ENCODE results near the gene LUZP2. TPM values are rescaled to one million over a fixed set of nuclear protein-coding genes. Genes with fewer than 3 reads are reported as not detected.

Gene LUZP2
- total RNA-seq, 4 donors from 2014 or later = under 0.01 TPM; not detected in 3

- Histone ChIP-seq H3K27ac (no peak overlapping the region), H3K9me3 (peaks cover 0 to 6% (median 0%) of the 10 kb centered on the region in 4 donors), H3K4me1 (no peaks in the 10 kb centered on the region), H3K4me3 (no peak overlapping the region), H3K27me3 (no peaks in the 10 kb centered on the region), H3K36me3 (no peaks in the 10 kb centered on the region)
- TF ChIP-seq POLR2A (IDR thresholded peaks at IDR 0.05) = no peak
- TF ChIP-seq EP300 (IDR thresholded peaks at IDR 0.05) = no peak
- no peak for TF ChIP-seq CTCF (IDR thresholded peaks at IDR 0.05)
- 56 to 63% methylated on average over 3 of the region's 3 CpGs for WGBS, 2 donors
- no peak for DNase-seq (ENCODE audit: low spot score in 2 of 2)
Measured at GRCh38 chr11:24900514-24900913, 403.7 kb downstream of the LUZP2 start.

GRCh38 chr11:24900960-24901549 lies 404.2 kb downstream of the LUZP2 start:
- Histone ChIP-seq H3K27ac (no peak overlapping the region), H3K4me1 (no peaks in the 10 kb centered on the region), H3K36me3 (no peaks in the 10 kb centered on the region), H3K27me3 (no peaks in the 10 kb centered on the region), H3K9me3 (peaks cover 0 to 4% (median 0%) of the 10 kb centered on the region in 4 donors), H3K4me3 (no peak overlapping the region)
- no peak for DNase-seq (ENCODE audit: low spot score in 2 of 2)
- TF ChIP-seq CTCF (IDR thresholded peaks at IDR 0.05) (no peak), POLR2A (IDR thresholded peaks at IDR 0.05) (no peak), EP300 (IDR thresholded peaks at IDR 0.05) (no peak)
- 38 to 54% methylated on average over 1 of the region's 1 CpG for WGBS, 2 donors

GRCh38 chr11:24903555-24903954 lies 406.7 kb downstream of the LUZP2 start:
- DNase-seq (ENCODE audit: low spot score in 2 of 2) = no peak
- H3K4me1 ChIP-seq = no peaks in the 10 kb centered on the region

DNA sequence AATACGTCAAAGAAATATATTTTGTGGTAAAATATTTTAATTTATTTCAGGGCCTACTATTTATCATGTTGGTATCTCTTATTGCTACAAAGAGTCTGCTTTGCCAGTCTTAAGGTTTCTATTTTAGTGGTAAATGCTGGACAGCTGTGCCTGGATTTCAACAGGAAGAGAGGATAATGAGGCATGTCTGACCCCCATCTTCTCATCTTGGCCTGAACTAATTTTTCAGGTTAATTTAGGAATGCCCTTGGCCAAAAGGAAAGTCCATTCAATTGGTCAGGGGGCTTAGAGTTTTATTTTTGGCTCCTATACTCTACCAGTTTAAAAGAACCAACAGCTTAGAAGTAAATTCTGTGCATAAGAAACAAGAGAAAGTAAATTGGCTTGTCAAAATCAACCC lies 428.2 kb downstream of the LUZP2 start:
- no peak overlapping the region for H3K4me3 ChIP-seq
- 87 to 91% methylated on average over 1 of the region's 1 CpG for WGBS, 2 donors
- DNase-seq (ENCODE audit: low spot score in 2 of 2) = no peak
- no peak for TF ChIP-seq POLR2A (IDR thresholded peaks at IDR 0.05)
- no peak for TF ChIP-seq CTCF (IDR thresholded peaks at IDR 0.05)
- TF ChIP-seq EP300 (IDR thresholded peaks at IDR 0.05) = no peak
- no peaks in the 10 kb centered on the region for H3K36me3 ChIP-seq
- no peak overlapping the region for H3K27ac ChIP-seq
- no peaks in the 10 kb centered on the region for H3K27me3 ChIP-seq
- H3K4me1 ChIP-seq = no peaks in the 10 kb centered on the region
- H3K9me3 ChIP-seq = peaks cover 0 to 10% (median 0%) of the 10 kb centered on the region in 4 donors

More at GRCh38 chr11:24903555-24903954, 406.7 kb downstream of the LUZP2 start:
- 57 to 58% methylated on average over 2 of the region's 2 CpGs for WGBS, 2 donors
- no peaks in the 10 kb centered on the region for H3K27me3 ChIP-seq
- no peaks in the 10 kb centered on the region for H3K9me3 ChIP-seq
- H3K36me3 ChIP-seq = no peaks in the 10 kb centered on the region
- H3K4me3 ChIP-seq = no peak overlapping the region
- TF ChIP-seq POLR2A (IDR thresholded peaks at IDR 0.05) = no peak
- TF ChIP-seq EP300 (IDR thresholded peaks at IDR 0.05) = no peak
- no peak for TF ChIP-seq CTCF (IDR thresholded peaks at IDR 0.05)
- H3K27ac ChIP-seq = no peak overlapping the region

DNA sequence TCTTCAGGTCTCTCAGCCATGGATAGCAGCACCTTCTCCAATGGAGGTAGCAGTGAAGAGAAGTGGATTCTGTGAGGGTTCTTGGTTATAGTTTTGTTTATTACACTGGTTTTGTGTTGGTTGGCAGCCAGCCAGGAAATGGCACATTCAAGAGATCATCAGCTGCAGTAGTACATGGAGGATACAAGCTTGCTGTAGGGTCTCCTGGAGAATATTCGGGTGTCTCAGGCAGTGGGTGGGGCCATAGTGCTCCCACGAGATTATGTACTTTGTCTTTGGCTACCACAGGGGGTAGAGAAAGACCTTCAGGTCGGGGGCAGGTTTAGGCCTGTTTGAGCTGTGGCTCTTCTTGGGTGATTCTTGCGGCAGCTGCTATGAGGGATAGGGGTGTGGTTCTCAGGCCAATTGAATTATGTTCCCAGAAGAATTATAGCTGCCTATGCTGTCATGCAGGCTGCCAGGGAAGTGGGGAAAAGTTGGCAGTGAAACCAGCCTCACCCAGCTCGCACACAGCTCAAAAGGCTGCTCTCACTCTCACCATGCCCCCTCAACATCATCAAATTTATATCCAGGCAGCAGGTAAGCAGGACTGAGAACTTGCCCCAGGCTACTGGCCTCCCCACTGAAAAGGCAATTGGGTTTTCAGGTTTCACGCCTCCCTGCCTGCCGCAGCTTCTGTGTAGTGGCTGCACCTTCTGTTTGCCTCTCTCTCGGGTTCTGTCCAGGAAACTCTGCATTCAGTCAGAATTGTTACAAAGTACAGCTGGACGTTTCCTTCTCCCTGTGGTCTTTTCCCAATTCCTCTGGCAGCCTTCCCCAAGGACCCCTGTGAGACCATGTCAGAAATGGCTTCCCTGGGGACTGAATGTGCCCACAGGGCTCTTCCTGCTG lies 435.5 kb downstream of the LUZP2 start:
- TF ChIP-seq POLR2A (IDR thresholded peaks at IDR 0.05) (no peak), CTCF (IDR thresholded peaks at IDR 0.05) (no peak), EP300 (IDR thresholded peaks at IDR 0.05) (no peak)
- Histone ChIP-seq H3K27me3 (no peaks in the 10 kb centered on the region), H3K9me3 (peaks cover 0 to 24% (median 0%) of the 10 kb centered on the region in 4 donors), H3K36me3 (no peaks in the 10 kb centered on the region), H3K27ac (no peak overlapping the region), H3K4me3 (no peak overlapping the region), H3K4me1 (no peaks in the 10 kb centered on the region)
- WGBS, 2 donors = 79 to 82% methylated on average over 9 of the region's 9 CpGs
- no peak for DNase-seq (ENCODE audit: low spot score in 2 of 2)

Data from tibial nerve (tissue), 4 donors.